SK-N-MC (cell line): ENCODE measurements around the gene DENND2A.

Experiments
- DNase-seq: peaks from one replicate; pipeline ENCODE4 v3.0.0-alpha.2; 2011; ENCODE audit warnings: low read depth, low spot score
- H3K27ac ChIP-seq: fragments of 200-600 bp; sonication (generic); 2 replicates; pipeline ENCODE4 v1.5.1; 2016; ENCODE audit warnings: mixed run types
- H3K36me3 ChIP-seq: fragments of 200-600 bp; sonication (generic); 2 replicates; pipeline ENCODE4 v1.6.1; 2017; ENCODE audit warnings: antibody characterized with exemption, low read length, mixed read lengths; ENCODE audit not compliant: insufficient read depth
- H3K4me3 ChIP-seq: fragments of 200-600 bp; sonication (generic); 2 replicates; pipeline ENCODE4 v1.5.1; 2016
- H3K9ac ChIP-seq: fragments of 200-600 bp; sonication (generic); 2 replicates; pipeline ENCODE4 v1.8.0; 2017; ENCODE audit warnings: mixed run types, mixed read lengths; ENCODE audit not compliant: insufficient read length
- H3K9me3 ChIP-seq: fragments of 200-600 bp; sonication (generic); 2 replicates; pipeline ENCODE4 v1.6.1; 2017; ENCODE audit warnings: low read depth, mild to moderate bottlenecking, antibody characterized with exemption, low read length, moderate library complexity, mixed read lengths
- EZH2 ChIP-seq: fragments of 200-600 bp; sonication (generic); IDR thresholded peaks from one replicate; pipeline ENCODE4 v1.6.1; 2017; ENCODE audit warnings: antibody characterized with exemption
- FOXP2 ChIP-seq: optimal IDR thresholded peaks from 2 replicates; pipeline ENCODE3; 2011; ENCODE audit warnings: mild to moderate bottlenecking, moderate library complexity; ENCODE audit not compliant: insufficient read depth; ENCODE audit errors: extremely low read length, control extremely low read depth
- POLR2AphosphoS5 ChIP-seq: IDR thresholded peaks from 2 replicates; pipeline ENCODE4 v1.6.1; 2012; ENCODE audit warnings: mild to moderate bottlenecking, low read depth, low read length, borderline replicate concordance

Gene DENND2A

GRCh38 chr7:140609646-140610045, 31.0 kb downstream of the DENND2A start:
- H3K9ac ChIP-seq: no peak overlapping the region
- no peak overlapping the region for H3K27ac ChIP-seq
- H3K9me3 ChIP-seq: no peaks in the 10 kb centered on the region
- H3K36me3 ChIP-seq: no peaks in the 10 kb centered on the region
- H3K4me3 ChIP-seq: no peak overlapping the region
- no peak for DNase-seq
- TF ChIP-seq POLR2AphosphoS5: no peak
- TF ChIP-seq FOXP2: no peak
- no peak for TF ChIP-seq EZH2

DNA sequence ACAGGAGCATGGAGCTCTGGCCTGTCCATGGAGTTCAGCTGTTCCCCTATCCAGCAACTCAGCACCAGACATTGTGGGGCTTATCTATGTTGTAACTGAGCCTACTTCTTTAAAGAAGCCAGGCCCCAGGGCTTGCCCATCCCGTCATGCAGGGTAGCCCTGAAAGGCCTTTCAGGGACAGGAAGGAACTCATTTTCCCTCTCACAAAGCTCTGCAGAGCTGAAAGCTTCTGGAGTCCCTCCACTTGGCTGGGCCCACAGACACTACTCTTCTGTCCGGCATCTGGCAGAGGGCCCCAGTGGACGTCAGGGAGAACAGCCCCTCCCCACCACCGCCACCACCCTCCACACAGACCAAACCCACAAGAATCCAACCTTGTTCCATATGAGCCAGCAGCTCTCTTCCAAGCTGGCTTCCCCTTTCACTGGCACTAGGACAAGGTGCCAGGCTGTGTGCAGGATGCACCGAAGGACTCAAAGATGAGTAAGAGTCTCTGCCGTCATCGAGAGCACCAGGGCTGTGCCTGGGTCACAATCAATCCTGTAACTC, 33.1 kb downstream of the DENND2A start:
- no peak overlapping the region for H3K9ac ChIP-seq
- no peak for DNase-seq
- H3K9me3 ChIP-seq: no peaks in the 10 kb centered on the region
- H3K36me3 ChIP-seq: no peaks in the 10 kb centered on the region
- no peak overlapping the region for H3K4me3 ChIP-seq
- TF ChIP-seq POLR2AphosphoS5: no peak
- no peak for TF ChIP-seq EZH2
- TF ChIP-seq FOXP2: no peak
- H3K27ac ChIP-seq: no peak overlapping the region

- no peak for TF ChIP-seq EZH2
- no peak for TF ChIP-seq FOXP2
- no peak for TF ChIP-seq POLR2AphosphoS5
- DNase-seq: no peak
Observed at GRCh38 chr7:140605337-140605736, 35.3 kb downstream of the DENND2A start.

GRCh38 chr7:140604760-140605159, 35.9 kb downstream of the DENND2A start:
- no peak for DNase-seq
- no peaks in the 10 kb centered on the region for H3K9me3 ChIP-seq
- no peak overlapping the region for H3K27ac ChIP-seq
- H3K4me3 ChIP-seq: no peak overlapping the region
- TF ChIP-seq POLR2AphosphoS5 (no peak), FOXP2 (no peak), EZH2 (no peak)
- H3K36me3 ChIP-seq: no peaks in the 10 kb centered on the region
- H3K9ac ChIP-seq: no peak overlapping the region

More at GRCh38 chr7:140605337-140605736, 35.3 kb downstream of the DENND2A start:
- Histone ChIP-seq H3K36me3 (no peaks in the 10 kb centered on the region), H3K9ac (no peak overlapping the region), H3K4me3 (no peak overlapping the region), H3K9me3 (no peaks in the 10 kb centered on the region), H3K27ac (no peak overlapping the region)

DNA sequence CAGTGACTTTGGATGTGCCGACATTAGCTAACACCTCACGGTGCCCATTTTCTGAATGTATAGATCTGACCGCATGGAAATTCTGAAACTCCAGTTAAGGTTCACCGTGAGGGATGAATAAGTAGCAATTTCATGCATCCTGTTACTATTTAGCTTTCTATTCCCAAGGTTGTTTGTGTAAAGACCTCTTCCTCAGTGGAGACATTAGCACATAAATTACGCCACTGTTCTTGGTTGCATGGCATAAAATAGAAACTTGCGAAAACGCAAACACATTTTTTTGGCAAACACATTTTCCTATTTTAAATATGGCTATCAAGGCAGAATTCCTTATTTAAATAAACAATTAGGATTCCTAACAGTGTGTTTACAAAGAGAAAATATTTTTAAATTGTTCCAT, 36.5 kb downstream of the DENND2A start:
- TF ChIP-seq FOXP2 (no peak), POLR2AphosphoS5 (no peak), EZH2 (no peak)
- Histone ChIP-seq H3K27ac (no peak overlapping the region), H3K9me3 (no peaks in the 10 kb centered on the region), H3K36me3 (no peaks in the 10 kb centered on the region), H3K9ac (no peak overlapping the region), H3K4me3 (no peak overlapping the region)
- DNase-seq: no peak

GRCh38 chr7:140601566-140602174, 38.9 kb downstream of the DENND2A start:
- H3K4me3 ChIP-seq: no peak overlapping the region
- no peaks in the 10 kb centered on the region for H3K9me3 ChIP-seq
- no peak for DNase-seq
- no peak for TF ChIP-seq FOXP2
- TF ChIP-seq EZH2: no peak
- no peak for TF ChIP-seq POLR2AphosphoS5
- H3K27ac ChIP-seq: no peak overlapping the region
- H3K36me3 ChIP-seq: no peaks in the 10 kb centered on the region
- H3K9ac ChIP-seq: no peak overlapping the region

DNA sequence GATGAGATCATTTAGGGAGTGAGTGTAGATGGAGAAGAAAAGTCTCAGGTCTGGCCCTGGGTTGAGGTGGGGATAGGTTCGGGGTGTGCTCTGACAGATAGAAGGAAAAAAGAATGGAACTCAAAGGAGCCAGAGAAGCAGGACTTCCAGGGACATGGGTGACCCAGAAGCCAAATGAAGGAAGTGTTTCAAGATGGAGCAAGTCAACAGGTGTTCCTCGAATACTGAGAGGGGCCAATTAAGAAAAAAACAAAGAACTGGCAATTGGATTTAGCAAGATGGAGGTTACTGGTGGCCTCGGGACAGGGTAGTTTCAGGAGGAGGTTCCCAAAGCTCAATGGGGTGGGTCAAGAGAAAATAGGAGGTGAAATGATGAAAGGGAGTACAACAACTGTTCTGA, 40.3 kb downstream of the DENND2A start:
- H3K4me3 ChIP-seq: no peak overlapping the region
- no peak for TF ChIP-seq FOXP2
- no peak for TF ChIP-seq EZH2
- no peak for TF ChIP-seq POLR2AphosphoS5

GRCh38 chr7:140597428-140597949, 43.1 kb downstream of the DENND2A start:
- H3K4me3 ChIP-seq: peak overlapping the region; percentile 61
- H3K36me3 ChIP-seq: no peaks in the 10 kb centered on the region
- peak overlapping the region; percentile 96 for H3K27ac ChIP-seq
- DNase-seq: no peak
- TF ChIP-seq FOXP2: no peak
- no peak for TF ChIP-seq POLR2AphosphoS5
- no peak for TF ChIP-seq EZH2
- no peaks in the 10 kb centered on the region for H3K9me3 ChIP-seq
- H3K9ac ChIP-seq: peak overlapping the region; percentile 42

More for the DNA sequence above, 40.3 kb downstream of the DENND2A start:
- H3K27ac ChIP-seq: no peak overlapping the region
- DNase-seq: no peak
- no peaks in the 10 kb centered on the region for H3K9me3 ChIP-seq
- H3K36me3 ChIP-seq: no peaks in the 10 kb centered on the region
- H3K9ac ChIP-seq: no peak overlapping the region

DNA sequence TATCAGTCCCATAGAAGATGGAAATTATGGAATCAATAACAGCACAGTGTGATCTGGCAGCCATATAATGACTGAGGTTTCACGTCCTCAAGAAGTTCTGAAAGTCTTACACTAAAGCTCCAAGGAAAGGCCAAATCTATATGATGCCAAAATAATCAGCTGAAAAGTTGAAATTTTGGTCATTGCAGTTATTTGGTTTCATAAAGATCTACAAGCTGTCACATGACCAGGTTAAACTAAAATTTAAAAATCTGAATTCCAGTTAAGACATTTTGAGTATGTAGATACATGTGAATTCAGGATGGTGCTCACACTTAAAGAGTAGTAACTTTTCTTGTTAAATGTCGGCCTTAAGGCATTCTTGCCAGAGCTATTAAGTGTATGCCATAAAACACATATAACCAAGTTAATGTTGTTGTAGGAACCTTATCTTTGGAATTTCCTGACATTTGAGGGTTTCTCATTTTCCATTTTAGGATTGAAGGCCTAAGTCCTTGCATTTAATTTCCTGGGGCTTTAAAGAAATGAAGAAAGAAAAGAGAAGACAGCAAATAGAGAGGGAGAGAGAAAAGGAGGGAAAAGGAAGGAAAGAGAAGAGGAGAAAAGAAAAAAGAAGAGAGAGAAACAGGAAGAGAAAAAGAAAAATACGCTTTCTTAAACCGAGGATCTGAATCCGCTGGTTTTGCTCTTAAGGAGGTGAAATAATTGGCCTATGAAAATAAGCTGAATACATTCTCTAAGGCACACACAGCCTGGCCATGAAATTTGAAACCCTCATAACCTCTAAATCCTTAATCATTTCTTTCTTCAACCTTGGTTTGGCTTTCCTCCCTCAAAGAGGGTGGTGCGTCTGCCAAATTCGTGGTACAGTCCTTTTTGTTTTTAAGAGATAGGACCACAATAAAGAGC, 43.8 kb downstream of the DENND2A start:
- peak overlapping the region; percentile 61 for H3K4me3 ChIP-seq
- no peaks in the 10 kb centered on the region for H3K9me3 ChIP-seq
- TF ChIP-seq EZH2 (no peak), FOXP2 (no peak), POLR2AphosphoS5 (no peak)
- DNase-seq: peak; percentile 37
- peak overlapping the region; percentile 42 for H3K9ac ChIP-seq
- no peaks in the 10 kb centered on the region for H3K36me3 ChIP-seq
- peak overlapping the region; percentile 96 for H3K27ac ChIP-seq
